Measurements from ENCODE around the gene ZNF385A. TPM values are rescaled to one million over a fixed set of nuclear protein-coding genes. Genes with fewer than 3 reads are reported as not detected.

Gene ZNF385A
- total RNA-seq, 1 experiment from 2014 or later: 17.5 TPM

- ChIA-PET CTCF (interaction anchor here (0.5 to 1.9 kb wide), 16 partner anchors 9 to 943 kb away, joined by 3 to 33 read pairs (median 4); partner anchors contain the start of genes HOXC10 and HOXC13), POLR2A (ENCODE audit: low non-redundant PET) (interaction anchor here (0.6 kb wide), 2 partner anchors 11 to 637 kb away, joined by 3 to 5 read pairs; no protein-coding TSS in a partner anchor)
- Histone ChIP-seq H3K4me1 (ENCODE audit: insufficient read depth, low read length, poor library complexity, severe bottlenecking) (peaks cover 12% of the 10 kb centered on the region), H3K27ac (ENCODE audit: low read depth, low read length, poor library complexity, severe bottlenecking) (no peak overlapping the region), H3K27me3 (replicated peaks; ENCODE audit: insufficient read depth, low read depth, low read length, poor library complexity) (no peaks in the 10 kb centered on the region), H3K36me3 (ENCODE audit: insufficient read depth, low read length, poor library complexity, severe bottlenecking) (no peaks in the 10 kb centered on the region), H3K4me3 (ENCODE audit: low read depth, low read length, poor library complexity, severe bottlenecking) (peak overlapping the region; percentile 39), H3K9me3 (ENCODE audit: low read depth, low read length, poor library complexity, severe bottlenecking) (no peaks in the 10 kb centered on the region)
- intact Hi-C loops (cut with micrococcal nuclease; ENCODE audit: unreplicated experiment): loop anchor here (1.0 to 10.0 kb wide), 2 partner anchors 8 to 395 kb away; partner anchors contain the start of gene HOXC10
- TF ChIP-seq CTCF (conservative IDR thresholded peaks at IDR 0.05; ENCODE audit: low read depth, low read length) (peak; percentile 100), EZH2 (IDR thresholded peaks at IDR 0.05; ENCODE audit: borderline replicate concordance, low read depth, low read length, poor library complexity, severe bottlenecking) (no peak)
- peak; percentile 95 for DNase-seq (ENCODE audit: low spot score)
- no TSS peak for BruUV-seq (replicated peaks)
These were observed 4.9 kb downstream of the ZNF385A start for GRCh38 chr12:54379398-54380201.

GRCh38 chr12:54378796-54379397 is 5.6 kb downstream of the ZNF385A start:
- peak; percentile 68 for DNase-seq (ENCODE audit: low spot score)
- Histone ChIP-seq H3K4me1 (ENCODE audit: insufficient read depth, low read length, poor library complexity, severe bottlenecking) (peaks cover 17% of the 10 kb centered on the region), H3K4me3 (ENCODE audit: low read depth, low read length, poor library complexity, severe bottlenecking) (peak overlapping the region; percentile 39), H3K27me3 (replicated peaks; ENCODE audit: insufficient read depth, low read depth, low read length, poor library complexity) (no peaks in the 10 kb centered on the region), H3K27ac (ENCODE audit: low read depth, low read length, poor library complexity, severe bottlenecking) (no peak overlapping the region), H3K9me3 (ENCODE audit: low read depth, low read length, poor library complexity, severe bottlenecking) (no peaks in the 10 kb centered on the region), H3K36me3 (ENCODE audit: insufficient read depth, low read length, poor library complexity, severe bottlenecking) (no peaks in the 10 kb centered on the region)
- BruUV-seq (replicated peaks): no TSS peak
- CTCF ChIA-PET: interaction anchor here (0.6 to 1.9 kb wide), 14 partner anchors 8 to 943 kb away, joined by 3 to 33 read pairs (median 4); partner anchors contain the start of genes HOXC10 and HOXC13
- POLR2A ChIA-PET (ENCODE audit: low non-redundant PET): interaction anchor here (0.6 kb wide), 1 partner anchor 638 kb away, joined by 5 read pairs; no protein-coding TSS in a partner anchor
- TF ChIP-seq CTCF (conservative IDR thresholded peaks at IDR 0.05; ENCODE audit: low read depth, low read length) (no peak), EZH2 (IDR thresholded peaks at IDR 0.05; ENCODE audit: borderline replicate concordance, low read depth, low read length, poor library complexity, severe bottlenecking) (no peak)
- intact Hi-C loops (cut with micrococcal nuclease; ENCODE audit: unreplicated experiment): loop anchor here (1.0 to 10.0 kb wide), 2 partner anchors 8 to 394 kb away; partner anchors contain the start of gene HOXC10

- CTCF ChIA-PET: interaction anchor here (1.8 kb wide), 1 partner anchor 9 kb away, joined by 18 read pairs; no protein-coding TSS in a partner anchor
- Histone ChIP-seq H3K9me3 (ENCODE audit: low read depth, low read length, poor library complexity, severe bottlenecking) (no peaks in the 10 kb centered on the region), H3K27ac (ENCODE audit: low read depth, low read length, poor library complexity, severe bottlenecking) (no peak overlapping the region), H3K4me1 (ENCODE audit: insufficient read depth, low read length, poor library complexity, severe bottlenecking) (peaks cover 17% of the 10 kb centered on the region), H3K4me3 (ENCODE audit: low read depth, low read length, poor library complexity, severe bottlenecking) (peak overlapping the region; percentile 39), H3K27me3 (replicated peaks; ENCODE audit: insufficient read depth, low read depth, low read length, poor library complexity) (no peaks in the 10 kb centered on the region), H3K36me3 (ENCODE audit: insufficient read depth, low read length, poor library complexity, severe bottlenecking) (no peaks in the 10 kb centered on the region)
- TF ChIP-seq CTCF (conservative IDR thresholded peaks at IDR 0.05; ENCODE audit: low read depth, low read length): no peak
- TF ChIP-seq EZH2 (IDR thresholded peaks at IDR 0.05; ENCODE audit: borderline replicate concordance, low read depth, low read length, poor library complexity, severe bottlenecking): no peak
- TSS peak; percentile 36 for BruUV-seq (replicated peaks)
- no peak for DNase-seq (ENCODE audit: low spot score)
- intact Hi-C loops (cut with micrococcal nuclease; ENCODE audit: unreplicated experiment): loop anchor here (10.0 kb wide), 1 partner anchor 393 kb away; the partner anchor contains the start of gene HOXC10
- POLR2A ChIA-PET (ENCODE audit: low non-redundant PET): no interaction called here
These were observed 6.6 kb downstream of the ZNF385A start for GRCh38 chr12:54377797-54378515.

Measured in A673 (cell line).